DMS53 treated with DMSO at 0.1 percent for 48 hours (cell line): ENCODE data around the gene EXOC2.
A peak's percentile ranks its signal among the peaks of the same experiment; 100 is the strongest.

Experiments used
- DNase-seq: peaks from one replicate; lab custom pipeline; 2025; ENCODE audit not compliant: unreplicated experiment; lab: John Stamatoyannopoulos, UW

EXOC2 gene

GRCh38 chr6:692858-693722 is at the start of gene EXOC2:
Gene EXOC2 (minus strand): TSS chr6:693139. CDS start chr6:637818, 55,321 bp downstream.
- DNase-seq: peak; percentile 62

- DNase-seq: no peak
These were observed 48.7 kb upstream of the EXOC2 start for GRCh38 chr6:741410-742339.

GRCh38 chr6:736657-737446 is 43.9 kb upstream of the EXOC2 start:
- no peak for DNase-seq

- DNase-seq: no peak
These were observed 40.7 kb upstream of the EXOC2 start for GRCh38 chr6:733431-734219.

GRCh38 chr6:731924-732323 is 39.0 kb upstream of the EXOC2 start:
- DNase-seq: no peak

GRCh38 chr6:729606-730320 is 36.8 kb upstream of the EXOC2 start:
- no peak for DNase-seq

- DNase-seq: no peak
These were observed 34.9 kb upstream of the EXOC2 start for GRCh38 chr6:727856-728255.

- no peak for DNase-seq
These were observed 30.6 kb upstream of the EXOC2 start for GRCh38 chr6:723540-723939.

- DNase-seq: no peak
These were observed 29.7 kb upstream of the EXOC2 start for GRCh38 chr6:722608-723007.

GRCh38 chr6:722077-722524 is 29.2 kb upstream of the EXOC2 start:
- peak; percentile 56 for DNase-seq

GRCh38 chr6:718345-718744 is 25.4 kb upstream of the EXOC2 start:
- no peak for DNase-seq

GRCh38 chr6:717135-717534 is 24.2 kb upstream of the EXOC2 start:
- DNase-seq: no peak

- no peak for DNase-seq
These were observed 23.0 kb upstream of the EXOC2 start for GRCh38 chr6:715709-716491.

GRCh38 chr6:714100-714499 is 21.2 kb upstream of the EXOC2 start:
- no peak for DNase-seq

- no peak for DNase-seq
These were observed 20.4 kb upstream of the EXOC2 start for GRCh38 chr6:713351-713750.

GRCh38 chr6:712805-713204 is 19.9 kb upstream of the EXOC2 start:
- DNase-seq: no peak

- DNase-seq: no peak
These were observed 19.0 kb upstream of the EXOC2 start for GRCh38 chr6:711925-712324.

GRCh38 chr6:710601-711571 is 17.9 kb upstream of the EXOC2 start:
- peak; percentile 7 for DNase-seq
